ENCODE data around the gene POLR3GL.
"Not testable (repeated sequence)": the region's sequence is repeated elsewhere in the genome, so short reads cannot be mapped to it uniquely, and the experiment has no call there.

POLR3GL gene

GRCh38 chr1:146020058-146021049 is 55.9 kb downstream of the POLR3GL start:
- DNase-seq (ENCODE audit: low spot score): no peak
- H3K9me3 Mint-ChIP-seq: no peaks in the 10 kb centered on the region
- no peak overlapping the region for H3K27ac Mint-ChIP-seq
- peaks cover 74% of the 10 kb centered on the region for H3K27me3 Mint-ChIP-seq (ENCODE audit: low read depth)
- no peak overlapping the region for H3K4me3 Mint-ChIP-seq
- H3K36me3 Mint-ChIP-seq (ENCODE audit: low read depth): no peaks in the 10 kb centered on the region
- peaks cover 5% of the 10 kb centered on the region for H3K4me1 Mint-ChIP-seq (ENCODE audit: low read depth)

GRCh38 chr1:146021050-146021445 is 56.6 kb downstream of the POLR3GL start:
- H3K36me3 Mint-ChIP-seq (ENCODE audit: low read depth): no peaks in the 10 kb centered on the region
- no peak overlapping the region for H3K27ac Mint-ChIP-seq
- no peaks in the 10 kb centered on the region for H3K9me3 Mint-ChIP-seq
- H3K27me3 Mint-ChIP-seq (ENCODE audit: low read depth): peaks cover 77% of the 10 kb centered on the region
- H3K4me1 Mint-ChIP-seq (ENCODE audit: low read depth): peaks cover 9% of the 10 kb centered on the region
- H3K4me3 Mint-ChIP-seq: no peak overlapping the region
- DNase-seq (ENCODE audit: low spot score): no peak

GRCh38 chr1:146021622-146022402 is 57.3 kb downstream of the POLR3GL start, which contains the start of gene HJV:
TSS of gene HJV (minus strand) at chr1:146021735. CDS start at chr1:146020231, 1,504 bp downstream.
- H3K4me1 Mint-ChIP-seq (ENCODE audit: low read depth): peaks cover 9% of the 10 kb centered on the region
- H3K27me3 Mint-ChIP-seq (ENCODE audit: low read depth): peaks cover 73% of the 10 kb centered on the region
- DNase-seq (ENCODE audit: low spot score): no peak
- no peaks in the 10 kb centered on the region for H3K36me3 Mint-ChIP-seq (ENCODE audit: low read depth)
- no peak within 1 kb of the TSS for H3K4me3 Mint-ChIP-seq
- no peaks in the 10 kb centered on the region for H3K9me3 Mint-ChIP-seq
- no peak within 1 kb of the TSS for H3K27ac Mint-ChIP-seq

GRCh38 chr1:146022403-146023127 is 58.1 kb downstream of the POLR3GL start:
- H3K4me3 Mint-ChIP-seq: no peak overlapping the region
- DNase-seq (ENCODE audit: low spot score): no peak
- no peak overlapping the region for H3K27ac Mint-ChIP-seq
- H3K27me3 Mint-ChIP-seq (ENCODE audit: low read depth): peaks cover 67% of the 10 kb centered on the region
- H3K9me3 Mint-ChIP-seq: no peaks in the 10 kb centered on the region
- H3K36me3 Mint-ChIP-seq (ENCODE audit: low read depth): no peaks in the 10 kb centered on the region
- peaks cover 9% of the 10 kb centered on the region for H3K4me1 Mint-ChIP-seq (ENCODE audit: low read depth)

- H3K9me3 Mint-ChIP-seq; H3K36me3 Mint-ChIP-seq (ENCODE audit: low read depth); DNase-seq (ENCODE audit: low spot score); H3K4me3 Mint-ChIP-seq; H3K27ac Mint-ChIP-seq; H3K4me1 Mint-ChIP-seq (ENCODE audit: low read depth): not testable (repeated sequence)
- peaks cover 44% of the 10 kb centered on the region for H3K27me3 Mint-ChIP-seq (ENCODE audit: low read depth)
Observed at GRCh38 chr1:146025787-146026495, 61.5 kb downstream of the POLR3GL start.

GRCh38 chr1:146026650-146027049 is 62.2 kb downstream of the POLR3GL start:
- H3K9me3 Mint-ChIP-seq, H3K27ac Mint-ChIP-seq: not testable (repeated sequence)
- peaks cover 41% of the 10 kb centered on the region for H3K27me3 Mint-ChIP-seq (ENCODE audit: low read depth)

More at GRCh38 chr1:146026650-146027049, 62.2 kb downstream of the POLR3GL start:
- not testable (repeated sequence) for DNase-seq (ENCODE audit: low spot score); H3K4me3 Mint-ChIP-seq; H3K4me1 Mint-ChIP-seq (ENCODE audit: low read depth); H3K36me3 Mint-ChIP-seq (ENCODE audit: low read depth)
